ENCODE data around the gene BMP7.
A peak's percentile ranks its signal among the peaks of the same experiment; 100 is the strongest.
"Not testable (repeated sequence)": the region's sequence is repeated elsewhere in the genome, so short reads cannot be mapped to it uniquely, and the experiment has no call there.

The BMP7 gene

GRCh38 chr20:57287007-57287880 is 20.8 kb upstream of the BMP7 start:
- no peak for DNase-seq

- no peak for DNase-seq
These were observed 17.4 kb upstream of the BMP7 start for GRCh38 chr20:57283860-57284259.

GRCh38 chr20:57282670-57283361 is 16.4 kb upstream of the BMP7 start:
- no peak for DNase-seq

GRCh38 chr20:57281900-57282299 is 15.5 kb upstream of the BMP7 start:
- no peak for DNase-seq

- DNase-seq = peak in 1 of 2 experiments; percentile 30
These were observed 13.8 kb upstream of the BMP7 start for GRCh38 chr20:57280221-57280620.

- DNase-seq = not testable (repeated sequence)
These were observed 13.1 kb upstream of the BMP7 start for GRCh38 chr20:57279548-57279947.

GRCh38 chr20:57278457-57278856 is 12.0 kb upstream of the BMP7 start:
- DNase-seq = no peak

- no peak for DNase-seq
These were observed 11.1 kb upstream of the BMP7 start for GRCh38 chr20:57277398-57278105.

- no peak for DNase-seq
These were observed 9.8 kb upstream of the BMP7 start for GRCh38 chr20:57276221-57276620.

- DNase-seq = no peak
These were observed 9.4 kb upstream of the BMP7 start for GRCh38 chr20:57275813-57276212.

GRCh38 chr20:57275334-57275733 is 8.9 kb upstream of the BMP7 start:
- DNase-seq = no peak

GRCh38 chr20:57274846-57275245 is 8.4 kb upstream of the BMP7 start:
- DNase-seq = no peak

GRCh38 chr20:57274299-57274698 is 7.9 kb upstream of the BMP7 start:
- no peak for DNase-seq

GRCh38 chr20:57272883-57273535 is 6.6 kb upstream of the BMP7 start:
- DNase-seq = peak in 1 of 2 experiments; percentile 28

GRCh38 chr20:57270204-57270984 is 4.0 kb upstream of the BMP7 start:
- DNase-seq = no peak

GRCh38 chr20:57269148-57269984 is 2.9 kb upstream of the BMP7 start:
- no peak for DNase-seq

- DNase-seq = no peak
These were observed 2.1 kb upstream of the BMP7 start for GRCh38 chr20:57268399-57269076.

- DNase-seq = no peak
These were observed 849 bp upstream of the BMP7 start for GRCh38 chr20:57267158-57267821.

- no peak for DNase-seq
These were observed 497 bp downstream of the BMP7 start for GRCh38 chr20:57265997-57266290.

GRCh38 chr20:57265336-57265996 is 975 bp downstream of the BMP7 start:
- no peak for DNase-seq

Data from NCI-H524 (cell line).